Uterus (tissue), 4 donors: ENCODE measurements around the gene TRIM37. TPM values are rescaled to one million over a fixed set of nuclear protein-coding genes. Genes with fewer than 3 reads are reported as not detected.

Source experiments
- DNase-seq, 2 donors: peaks; one replicate each; pipeline ENCODE4 v3.0.0-alpha.2; 2019 to 2020
- H3K27ac ChIP-seq, 2 donors: fragments of 200-600 bp; sonication (generic); 1 replicate in 1 of 2; 2 replicates in 1 of 2; pipeline ENCODE4 v1.5.1; 2016 to 2018
- H3K27me3 ChIP-seq, 2 donors: fragments of 200-600 bp; sonication (generic); one replicate each; pipeline ENCODE4 v1.5.1; 2018 to 2019; ENCODE audit warnings: control low read depth in 1 of 2
- H3K36me3 ChIP-seq, 2 donors: fragments of 200-600 bp; sonication (generic); one replicate each; pipeline ENCODE4 v1.5.1; 2019; ENCODE audit warnings: control low read depth in 1 of 2
- H3K4me1 ChIP-seq, 2 donors: fragments of 200-600 bp; sonication (generic); one replicate each; pipeline ENCODE4 v1.5.1; 2018 to 2019; ENCODE audit warnings: control low read depth in 1 of 2
- H3K4me3 ChIP-seq, 2 donors: fragments of 200-600 bp; sonication (generic); 1 replicate in 1 of 2; 2 replicates in 1 of 2; pipeline ENCODE4 v1.5.1; 2018 to 2019; ENCODE audit warnings: mild to moderate bottlenecking in 1 of 2
- H3K9me3 ChIP-seq, 2 donors: fragments of 200-600 bp; sonication (generic); one replicate each; pipeline ENCODE4 v1.5.1; 2019; ENCODE audit warnings: control low read depth in 1 of 2
- CTCF ChIP-seq, 4 experiments: fragments of 200-600 bp in 2 of 4; fragments of 450-650 bp in 2 of 4; sonication (generic) in 2 of 4; IDR thresholded peaks; one replicate each; pipeline ENCODE4 v1.5.1; 2016 to 2019; ENCODE audit warnings: antibody characterized with exemption in 4 of 4, mild to moderate bottlenecking in 2 of 4, moderate library complexity in 1 of 4
- POLR2A ChIP-seq, 2 donors: fragments of 450-650 bp; IDR thresholded peaks; one replicate each; pipeline ENCODE4 v1.6.1; 2016; ENCODE audit warnings: antibody characterized with exemption in 2 of 2, mild to moderate bottlenecking in 1 of 2, moderate library complexity in 1 of 2
- intact Hi-C: fragments of 100-400 bp; cut with DNase I; formaldehyde crosslinking; loops from one replicate; pipeline ENCODE4 v1.15.1; 2023; ENCODE audit warnings: low total_unique reads
- total RNA-seq, 4 donors: library from RNA; depleted of rRNA in 3 of 4; stranded (reverse); fragments of >200 nt in 3 of 4; gene quantifications; one replicate each; pipeline versions ENCODE4 v1.1.0 to v1.2.4, GENCODE V29; 2014 to 2023
- donor health status: DM: yes; HTN: yes; CAD: no.

TRIM37 gene
- total RNA-seq, 4 donors from 2014 or later, result 5.0 to 38.9 (median 21.4) TPM

DNA sequence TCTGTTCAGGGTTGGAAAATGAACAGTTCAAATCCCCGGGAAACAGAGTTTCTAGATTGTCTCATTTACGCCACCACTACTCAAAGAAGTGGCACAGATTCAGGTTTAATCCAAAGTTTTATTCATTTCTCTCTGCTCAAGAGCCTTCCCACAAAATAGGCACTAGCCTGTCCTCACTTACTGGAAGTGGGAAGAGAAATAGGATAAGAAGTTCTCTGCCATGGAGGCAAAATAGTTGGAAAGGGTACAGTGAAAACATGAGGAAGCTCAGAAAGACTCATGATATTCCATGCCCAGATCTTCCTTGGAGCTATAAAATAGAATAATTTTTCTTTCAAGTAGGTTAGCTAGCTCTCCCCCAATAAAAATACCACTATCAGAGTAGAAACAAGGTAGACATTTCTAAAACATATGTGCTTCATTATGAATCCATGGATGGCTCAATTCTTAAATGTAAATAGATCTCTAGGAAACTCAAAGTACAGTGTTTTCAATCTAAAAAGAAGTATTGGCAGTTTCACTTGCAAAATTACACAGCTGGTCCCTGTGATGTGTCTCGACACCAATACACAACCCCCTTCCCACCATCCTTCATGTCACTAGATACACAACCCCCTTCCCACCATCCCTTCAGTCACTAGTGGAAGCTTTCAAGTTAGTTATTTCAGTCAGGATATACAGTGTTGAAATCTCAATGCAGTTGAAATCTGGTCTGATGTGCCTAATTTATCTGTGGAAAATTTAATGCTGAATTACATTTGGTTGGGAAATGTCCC lies 125.8 kb downstream of the TRIM37 start:
- H3K4me3 ChIP-seq, result no peak overlapping the region
- no peaks in the 10 kb centered on the region for H3K27me3 ChIP-seq
- intact Hi-C loops, result no loop called here
- H3K4me1 ChIP-seq, result no peaks in the 10 kb centered on the region
- H3K27ac ChIP-seq, result no peak overlapping the region
- H3K36me3 ChIP-seq, result no peaks in the 10 kb centered on the region
- no peaks in the 10 kb centered on the region for H3K9me3 ChIP-seq
- TF ChIP-seq CTCF (IDR thresholded peaks at IDR 0.05) (no peak), POLR2A (IDR thresholded peaks at IDR 0.05) (no peak)
- no peak for DNase-seq

DNA sequence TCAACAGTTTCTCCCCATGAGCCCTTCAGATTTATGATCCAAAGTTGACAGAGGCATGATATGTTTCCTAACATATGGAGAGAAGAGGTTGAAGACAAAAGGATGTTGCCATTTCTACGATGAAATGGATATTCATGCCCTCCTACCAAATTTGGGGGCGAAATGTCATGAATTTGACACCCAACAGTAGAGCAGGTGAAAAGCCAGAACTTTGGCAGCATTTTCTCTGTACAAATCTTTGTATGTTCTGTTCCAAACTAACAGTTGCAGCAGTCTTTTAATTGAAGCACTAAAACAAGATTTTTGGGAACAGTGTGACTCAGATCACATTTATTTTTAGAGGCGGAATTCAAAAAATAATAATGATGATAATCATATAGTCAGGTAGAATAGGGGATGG lies 130.1 kb downstream of the TRIM37 start:
- H3K4me3 ChIP-seq, result no peak overlapping the region
- H3K36me3 ChIP-seq, result no peaks in the 10 kb centered on the region
- no peaks in the 10 kb centered on the region for H3K27me3 ChIP-seq
- intact Hi-C loops, result no loop called here
- no peaks in the 10 kb centered on the region for H3K4me1 ChIP-seq
- no peak overlapping the region for H3K27ac ChIP-seq
- TF ChIP-seq POLR2A (IDR thresholded peaks at IDR 0.05) (no peak), CTCF (IDR thresholded peaks at IDR 0.05) (no peak)
- H3K9me3 ChIP-seq, result no peaks in the 10 kb centered on the region
- no peak for DNase-seq

- Histone ChIP-seq H3K4me1 (no peaks in the 10 kb centered on the region), H3K27me3 (no peaks in the 10 kb centered on the region), H3K27ac (no peak overlapping the region), H3K9me3 (no peaks in the 10 kb centered on the region), H3K36me3 (no peaks in the 10 kb centered on the region), H3K4me3 (no peak overlapping the region)
- intact Hi-C loops, result no loop called here
- no peak for DNase-seq
- no peak for TF ChIP-seq POLR2A (IDR thresholded peaks at IDR 0.05)
- TF ChIP-seq CTCF (IDR thresholded peaks at IDR 0.05), result no peak
Observed at GRCh38 chr17:58974354-58974753, 132.3 kb downstream of the TRIM37 start.

- H3K27ac ChIP-seq, result no peak overlapping the region
- H3K36me3 ChIP-seq, result no peaks in the 10 kb centered on the region
- intact Hi-C loops, result no loop called here
- H3K9me3 ChIP-seq, result no peaks in the 10 kb centered on the region
- TF ChIP-seq POLR2A (IDR thresholded peaks at IDR 0.05) (no peak), CTCF (IDR thresholded peaks at IDR 0.05) (no peak)
- no peaks in the 10 kb centered on the region for H3K27me3 ChIP-seq
- H3K4me1 ChIP-seq, result no peaks in the 10 kb centered on the region
- no peak for DNase-seq
- H3K4me3 ChIP-seq, result no peak overlapping the region
Observed at GRCh38 chr17:58970609-58971450, 135.8 kb downstream of the TRIM37 start.

DNA sequence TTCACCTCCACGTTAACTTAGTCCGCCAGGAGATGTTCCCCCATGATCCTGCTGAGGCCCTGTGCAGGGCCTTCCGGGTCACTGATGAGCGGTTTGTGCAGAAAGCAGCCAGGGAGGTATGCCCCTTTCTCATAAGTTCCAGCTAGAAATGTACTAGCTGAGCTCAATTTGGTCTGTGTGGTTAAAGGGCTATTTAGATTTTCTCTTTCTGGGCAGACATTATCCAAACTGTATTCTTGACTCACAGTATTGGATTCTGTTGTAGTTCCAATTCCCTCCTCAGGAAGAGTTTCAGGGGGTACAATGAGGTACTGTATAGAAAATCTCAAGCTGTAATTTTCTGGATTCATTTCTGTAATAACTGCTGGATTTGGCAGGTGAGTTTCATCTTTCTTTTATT lies 137.1 kb downstream of the TRIM37 start:
- H3K36me3 ChIP-seq, result no peaks in the 10 kb centered on the region
- no peak overlapping the region for H3K27ac ChIP-seq
- H3K4me1 ChIP-seq, result no peaks in the 10 kb centered on the region
- H3K9me3 ChIP-seq, result no peaks in the 10 kb centered on the region
- no peak overlapping the region for H3K4me3 ChIP-seq
- no peak for TF ChIP-seq CTCF (IDR thresholded peaks at IDR 0.05)
- no peak for TF ChIP-seq POLR2A (IDR thresholded peaks at IDR 0.05)
- DNase-seq, result no peak
- no peaks in the 10 kb centered on the region for H3K27me3 ChIP-seq
- intact Hi-C loops, result no loop called here
